GM13976 (cell line): ENCODE data around the gene PARD3.

Experiments
- DNase-seq: peaks from one replicate; pipeline ENCODE4 v3.0.0; 2012; ENCODE audit warnings: low spot score
- in situ Hi-C: fragments of 300-500 bp; cut with MboI; formaldehyde crosslinking; loops from one replicate; pipeline ENCODE4 v1.12.0; 2022; ENCODE audit warnings: low sequenced_read_pairs, mixed read lengths, inconsistent platforms; ENCODE audit not compliant: unreplicated experiment
- TF ChIP-seq, protein P1 (sequence below): IDR thresholded peaks from 2 replicates; pipeline ENCODE4 v1.5.1; 2012; ENCODE audit warnings: borderline replicate concordance, mild to moderate bottlenecking; ENCODE audit not compliant: insufficient read depth; ENCODE audit errors: extremely low read depth, missing control alignments, control extremely low read depth

PARD3 gene

DNA sequence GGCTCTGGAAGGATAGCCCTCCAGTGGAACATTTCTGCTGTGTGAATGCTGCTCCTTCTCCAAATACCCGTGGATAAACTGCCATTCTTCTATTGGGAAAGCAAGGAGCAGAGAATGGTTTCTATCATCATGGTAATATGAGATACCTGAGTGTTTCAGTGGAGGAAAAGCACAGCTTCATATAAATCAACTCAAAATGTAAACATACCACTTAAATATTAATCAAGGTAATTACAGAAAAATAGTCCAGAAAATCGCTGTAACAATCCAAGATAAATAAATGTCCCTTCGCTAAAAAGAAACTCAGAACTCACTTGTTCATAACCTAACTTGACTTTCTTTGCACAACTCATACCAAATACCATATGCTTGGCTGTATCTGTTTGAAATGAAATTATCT lies 635.8 kb downstream of the PARD3 start:
- in situ Hi-C loops, result no loop called here
- no peak for DNase-seq
- TF ChIP-seq, protein P1, sequence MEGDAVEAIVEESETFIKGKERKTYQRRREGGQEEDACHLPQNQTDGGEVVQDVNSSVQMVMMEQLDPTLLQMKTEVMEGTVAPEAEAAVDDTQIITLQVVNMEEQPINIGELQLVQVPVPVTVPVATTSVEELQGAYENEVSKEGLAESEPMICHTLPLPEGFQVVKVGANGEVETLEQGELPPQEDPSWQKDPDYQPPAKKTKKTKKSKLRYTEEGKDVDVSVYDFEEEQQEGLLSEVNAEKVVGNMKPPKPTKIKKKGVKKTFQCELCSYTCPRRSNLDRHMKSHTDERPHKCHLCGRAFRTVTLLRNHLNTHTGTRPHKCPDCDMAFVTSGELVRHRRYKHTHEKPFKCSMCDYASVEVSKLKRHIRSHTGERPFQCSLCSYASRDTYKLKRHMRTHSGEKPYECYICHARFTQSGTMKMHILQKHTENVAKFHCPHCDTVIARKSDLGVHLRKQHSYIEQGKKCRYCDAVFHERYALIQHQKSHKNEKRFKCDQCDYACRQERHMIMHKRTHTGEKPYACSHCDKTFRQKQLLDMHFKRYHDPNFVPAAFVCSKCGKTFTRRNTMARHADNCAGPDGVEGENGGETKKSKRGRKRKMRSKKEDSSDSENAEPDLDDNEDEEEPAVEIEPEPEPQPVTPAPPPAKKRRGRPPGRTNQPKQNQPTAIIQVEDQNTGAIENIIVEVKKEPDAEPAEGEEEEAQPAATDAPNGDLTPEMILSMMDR, result no peak

DNA sequence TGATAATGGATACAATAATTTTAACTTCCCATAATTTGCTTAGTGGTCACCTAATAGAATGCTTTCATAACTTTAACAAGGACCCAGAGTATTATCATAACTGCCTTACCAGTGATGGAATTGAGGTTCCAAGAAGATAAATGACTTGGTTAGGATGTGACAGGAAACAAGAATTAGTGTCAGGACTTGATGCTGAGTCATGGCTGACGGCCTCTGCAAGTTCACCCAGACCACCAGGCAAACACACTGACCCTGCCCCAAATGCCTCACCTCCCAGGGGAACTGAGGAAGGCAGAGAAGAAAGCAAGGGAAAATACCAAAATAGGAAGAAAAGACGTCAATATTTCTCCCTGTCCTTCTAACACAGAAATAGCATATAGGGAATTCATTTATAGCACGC lies 636.3 kb downstream of the PARD3 start:
- DNase-seq, result no peak
- TF ChIP-seq, protein P1, result no peak
- in situ Hi-C loops, result no loop called here

DNA sequence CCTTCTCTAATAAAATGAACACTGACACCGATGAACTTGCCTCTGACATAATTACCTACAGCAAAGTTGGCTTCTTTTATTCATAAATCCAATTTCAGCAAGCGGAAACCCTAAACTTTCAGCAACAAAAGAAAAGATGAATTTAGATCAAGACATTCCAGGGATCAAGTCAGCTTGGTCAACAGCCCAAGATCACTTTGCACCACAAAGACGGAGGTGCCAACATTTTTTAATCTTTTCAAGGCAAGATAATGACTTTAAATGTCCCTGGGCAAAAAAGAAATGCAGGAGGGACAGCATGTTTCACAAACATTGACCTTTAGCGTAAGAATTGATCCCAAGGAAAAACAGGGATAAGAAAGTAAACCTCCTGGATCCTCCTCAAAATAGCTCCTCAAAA lies 636.9 kb downstream of the PARD3 start:
- TF ChIP-seq, protein P1, result no peak
- no peak for DNase-seq
- in situ Hi-C loops, result no loop called here

DNA sequence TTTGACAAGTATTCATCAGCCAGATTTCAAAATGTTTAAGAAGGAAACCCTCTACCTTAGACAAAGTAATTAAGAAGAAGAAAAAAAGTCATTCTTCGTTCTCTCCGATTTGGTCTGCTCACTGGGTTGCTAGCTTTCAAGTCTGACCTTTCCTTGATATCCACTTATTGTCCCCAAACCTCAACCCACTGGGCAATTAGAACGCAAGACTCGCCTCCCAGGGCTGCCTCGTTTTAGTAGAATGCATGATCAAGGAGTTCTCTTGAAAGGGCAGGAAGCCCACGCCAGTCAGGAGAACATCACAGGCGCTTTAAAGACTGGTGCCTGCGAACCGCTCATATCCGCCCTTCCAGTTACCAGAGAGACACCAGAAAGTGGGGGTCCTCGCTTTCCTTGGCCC lies 637.7 kb downstream of the PARD3 start:
- TF ChIP-seq, protein P1, result no peak
- in situ Hi-C loops, result no loop called here
- no peak for DNase-seq

DNA sequence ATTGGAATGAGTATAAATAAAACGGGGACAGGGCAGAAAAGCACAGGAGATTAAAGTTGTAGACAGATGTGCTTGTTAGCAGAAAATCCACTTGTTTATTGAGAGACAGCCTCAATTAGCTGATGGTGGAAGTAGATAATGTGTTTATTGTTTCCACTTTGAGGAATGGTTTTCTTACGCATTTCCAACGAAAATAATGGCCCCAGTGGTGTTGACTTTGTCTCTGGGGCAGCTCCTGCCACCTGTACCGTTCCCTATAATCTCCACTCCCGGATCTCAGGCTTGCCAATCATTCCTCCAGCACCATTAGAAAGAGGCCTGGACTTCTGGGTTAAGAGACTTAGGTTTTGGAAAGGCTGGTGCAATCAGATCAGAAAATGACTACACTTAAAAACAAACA lies 638.7 kb downstream of the PARD3 start:
- DNase-seq, result no peak
- in situ Hi-C loops, result no loop called here
- TF ChIP-seq, protein P1, result no peak

DNA sequence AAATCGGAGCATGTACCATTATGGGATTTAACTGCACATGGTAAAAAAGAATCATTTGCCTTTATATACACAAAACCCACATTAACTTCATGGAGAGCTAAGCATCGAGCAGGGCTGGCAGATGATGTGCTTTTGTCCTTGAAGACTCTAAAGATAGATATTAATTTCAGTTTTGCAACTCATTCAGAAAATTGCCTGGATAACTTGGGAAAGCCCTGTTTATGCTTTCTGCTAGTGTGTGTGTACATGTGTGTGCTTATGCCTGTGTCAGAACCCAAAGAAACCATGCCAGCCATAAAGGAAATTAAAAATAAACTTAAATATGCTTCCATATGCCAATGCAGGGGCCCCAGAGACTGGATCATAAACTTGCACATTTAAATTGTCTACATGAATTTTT lies 640.0 kb downstream of the PARD3 start:
- no peak for DNase-seq
- in situ Hi-C loops, result no loop called here
- TF ChIP-seq, protein P1, result no peak
